ENCODE data around the gene UGT2B10.

The UGT2B10 gene

DNA sequence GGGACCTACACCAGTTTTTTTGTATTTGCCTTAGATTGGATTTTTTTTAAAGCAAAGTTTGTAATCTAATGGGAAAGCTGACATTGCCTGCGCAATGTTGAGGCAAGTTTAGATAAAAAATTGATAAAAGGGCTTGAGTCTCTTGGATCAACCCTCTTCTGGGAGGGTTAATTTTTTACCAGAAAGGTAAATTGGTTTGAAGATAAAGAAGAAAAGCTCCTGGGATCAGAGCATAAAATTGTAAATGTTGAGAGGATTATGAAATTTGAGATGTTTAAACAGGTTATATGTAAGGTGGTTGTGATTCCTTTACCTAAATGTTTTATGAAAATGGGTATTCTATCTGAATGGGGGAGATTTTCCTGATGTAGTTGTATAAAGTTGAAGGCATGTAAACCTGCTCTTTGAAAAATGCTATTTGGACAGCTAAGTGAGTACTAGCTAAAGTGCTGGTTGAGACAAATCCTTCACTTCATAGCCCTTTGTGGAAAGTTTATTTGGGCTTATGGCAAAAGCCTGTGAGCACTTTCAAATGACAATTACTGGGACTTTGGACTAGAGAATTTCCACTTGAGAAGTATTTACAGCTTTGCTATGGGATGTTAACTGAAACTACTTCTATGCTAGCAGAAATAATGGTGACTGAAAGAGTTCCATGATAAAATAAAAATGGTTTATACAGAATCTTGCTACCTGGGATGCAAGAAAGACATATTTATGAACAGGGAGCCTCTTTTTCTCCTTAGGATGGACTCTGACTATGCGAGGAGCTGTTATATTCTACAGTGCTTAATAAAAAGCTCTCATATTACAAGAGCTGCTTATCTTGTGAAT is 56.2 kb downstream of the UGT2B10 start:
- DNase-seq: no peak

DNA sequence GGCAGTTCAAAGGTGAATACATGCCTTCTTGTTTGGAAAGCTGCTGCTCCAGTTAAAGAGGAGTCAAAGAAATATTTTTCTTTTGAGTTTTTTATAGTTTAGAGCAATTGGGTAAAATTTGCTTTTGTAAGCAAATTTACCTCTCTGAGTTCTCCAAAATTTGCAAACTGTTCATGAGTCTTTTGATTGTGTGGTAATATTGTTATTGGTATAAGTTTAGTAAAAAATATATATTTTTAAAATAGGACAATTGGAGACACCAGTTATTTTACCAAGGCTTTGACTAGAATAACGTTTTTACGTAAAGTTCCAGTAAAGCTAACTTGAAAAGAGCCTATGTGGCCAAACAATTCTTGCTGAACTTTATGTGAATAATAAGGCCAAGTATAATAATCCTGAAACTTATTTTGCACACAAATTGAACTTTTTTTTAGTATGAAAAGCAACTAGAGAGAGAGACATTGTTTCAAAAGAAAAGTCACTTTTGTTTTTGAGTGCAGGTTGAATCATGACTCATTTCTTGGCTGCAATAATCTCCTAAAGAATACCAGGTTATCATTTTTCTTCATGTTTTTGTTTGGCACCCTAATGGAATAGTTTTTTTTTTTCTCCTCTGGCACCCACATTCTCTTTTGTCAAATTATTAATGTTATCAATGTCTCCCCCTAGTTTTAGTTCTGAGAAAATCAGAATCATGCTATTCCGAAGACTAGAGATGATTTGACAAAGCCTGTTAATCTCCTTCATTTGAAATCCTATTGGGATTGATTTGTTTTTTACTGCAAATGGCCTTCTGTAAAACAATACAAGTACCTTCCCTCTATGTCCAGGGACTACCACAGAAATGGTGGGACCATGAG is 57.1 kb downstream of the UGT2B10 start:
- DNase-seq: no peak

DNA sequence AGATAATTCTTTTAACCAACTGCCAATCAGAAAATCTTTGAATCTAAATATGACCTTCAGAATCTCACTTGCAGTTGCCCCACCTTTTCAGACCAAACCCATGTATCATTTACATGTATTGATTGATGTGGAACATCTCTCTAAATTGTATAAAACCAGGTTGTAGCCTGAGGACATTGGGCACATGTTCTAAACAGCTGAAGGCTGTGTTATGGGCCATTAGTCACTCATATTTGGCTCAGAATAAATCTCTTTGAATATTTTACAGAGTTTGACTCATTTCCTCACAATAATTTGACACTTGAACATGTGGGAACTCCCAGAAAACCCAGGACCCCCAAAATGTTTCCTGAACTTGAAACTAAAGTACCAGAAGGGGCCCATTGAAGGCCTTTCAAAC is 58.7 kb downstream of the UGT2B10 start:
- DNase-seq: no peak

DNA sequence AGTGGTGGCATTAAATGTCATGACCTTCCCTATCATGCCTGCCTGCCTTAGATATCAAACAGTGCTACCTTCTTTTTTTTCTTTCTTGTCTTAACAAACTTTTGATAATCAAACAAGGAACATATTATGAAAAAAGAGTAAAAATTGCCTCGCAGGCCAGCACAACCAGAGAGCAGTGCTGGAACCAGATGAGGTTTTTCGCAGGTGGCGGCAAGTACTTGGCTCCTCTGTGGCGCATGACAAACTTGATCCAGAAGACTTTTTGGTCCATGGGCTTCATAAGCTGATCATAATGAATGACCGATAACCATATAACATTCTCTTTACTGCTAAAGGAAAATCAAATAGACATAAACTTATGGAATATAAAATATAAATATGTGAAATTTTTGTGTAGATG is 61.8 kb downstream of the UGT2B10 start:
- DNase-seq: no peak

DNA sequence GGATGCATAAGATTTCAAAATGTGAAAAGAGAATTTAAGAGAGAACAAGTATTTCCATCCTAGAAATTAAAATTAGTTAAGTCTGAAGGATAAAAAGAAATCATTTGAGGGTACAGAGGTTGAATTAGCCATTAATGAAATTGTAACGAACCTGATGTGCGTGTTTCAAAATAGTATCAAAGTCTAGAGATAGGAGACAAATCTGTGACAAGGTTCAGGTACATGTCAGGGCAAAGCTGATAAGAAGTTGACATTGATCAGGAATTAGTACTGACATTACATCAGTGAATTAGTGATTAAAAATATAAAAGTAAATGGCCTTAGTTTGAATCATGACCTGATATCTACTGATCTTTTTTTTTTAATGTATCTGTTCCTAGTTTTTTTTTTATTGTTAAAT is 62.3 kb downstream of the UGT2B10 start:
- DNase-seq: no peak
